Smooth muscle cell (in vitro differentiated cells): ENCODE results near the gene ZDHHC23. TPM values are rescaled to one million over a fixed set of nuclear protein-coding genes. Genes with fewer than 3 reads are reported as not detected.

Experiments used
- DNase-seq: peaks from one replicate; lab custom pipeline; 2025; ENCODE audit not compliant: unreplicated experiment; lab: John Stamatoyannopoulos, UW
- H2AFZ ChIP-seq: fragments of 200-600 bp; sonication (generic); 2 replicates; pipeline ENCODE4 v1.6.0; 2016; ENCODE audit warnings: antibody characterized with exemption, low read depth, mild to moderate bottlenecking
- H3F3A ChIP-seq: fragments of 200-600 bp; sonication (generic); 2 replicates; pipeline ENCODE4 v1.6.0; 2017; ENCODE audit warnings: antibody characterized with exemption, low read depth
- H3K27ac ChIP-seq: fragments of 200-600 bp; sonication (generic); 2 replicates; pipeline ENCODE4 v1.5.1; 2016; ENCODE audit warnings: low read depth, mild to moderate bottlenecking
- H3K27me3 ChIP-seq: fragments of 200-600 bp; sonication (generic); 2 replicates; pipeline ENCODE4 v1.6.1; 2016; ENCODE audit warnings: low read depth, mild to moderate bottlenecking
- H3K36me3 ChIP-seq: fragments of 200-600 bp; sonication (generic); 2 replicates; pipeline ENCODE4 v1.5.1; 2016; ENCODE audit warnings: low read depth
- H3K4me1 ChIP-seq: fragments of 200-600 bp; sonication (generic); 2 replicates; pipeline ENCODE4 v1.5.1; 2016; ENCODE audit warnings: low read depth
- H3K4me2 ChIP-seq: fragments of 200-600 bp; sonication (generic); 2 replicates; pipeline ENCODE4 v1.6.0; 2016; ENCODE audit warnings: mild to moderate bottlenecking
- H3K4me3 ChIP-seq: fragments of 200-600 bp; sonication (generic); 2 replicates; pipeline ENCODE4 v1.5.1; 2016; ENCODE audit warnings: mild to moderate bottlenecking
- H3K79me2 ChIP-seq: fragments of 200-600 bp; sonication (generic); 2 replicates; pipeline ENCODE4 v1.6.0; 2016; ENCODE audit warnings: low read depth, mild to moderate bottlenecking
- H3K9ac ChIP-seq: fragments of 200-600 bp; sonication (generic); 2 replicates; pipeline ENCODE4 v1.6.0; 2016; ENCODE audit warnings: low read depth
- H3K9me3 ChIP-seq: fragments of 200-600 bp; sonication (generic); replicated peaks from 2 replicates; pipeline ENCODE4 v1.5.1; 2016; ENCODE audit warnings: low read depth
- H4K20me1 ChIP-seq: fragments of 200-600 bp; sonication (generic); 2 replicates; pipeline ENCODE4 v1.6.0; 2016; ENCODE audit warnings: low read depth
- CTCF ChIP-seq: fragments of 200-600 bp; sonication (generic); IDR thresholded peaks from 2 replicates; pipeline ENCODE4 v1.5.1; 2017; ENCODE audit warnings: borderline replicate concordance, mild to moderate bottlenecking, antibody characterized with exemption; ENCODE audit not compliant: insufficient read depth, poor library complexity, severe bottlenecking
- WGBS: methylation state at CpG from one replicate; pipeline ENCODE4 v1.1.7; 2016; ENCODE audit warnings: low lambda C conversion rate; 5-methylcytosine and 5-hydroxymethylcytosine counted together
- polyA plus RNA-seq: library from polyadenylated mRNA; unstranded; fragments of >200 nt; fragmentation: Nextera tagmentation; extraction: Ambion mirVana; gene quantifications from 2 replicates; pipeline ENCODE4 v1.2.1, GENCODE V29; 2016
- total RNA-seq: library from RNA; depleted of rRNA; stranded (reverse); fragments of >200 nt; gene quantifications from 2 replicates; pipeline ENCODE4 v1.2.3, GENCODE V29; 2014

Gene ZDHHC23
- total and polyA plus RNA-seq, 2 experiments from 2014 or later: 0.36 TPM; not detected in 1

GRCh38 chr3:113953677-113954076, 5.9 kb downstream of the ZDHHC23 start:
- no peak for TF ChIP-seq CTCF
- Histone ChIP-seq H3K9ac (no peak overlapping the region), H3K4me3 (no peak overlapping the region), H3F3A (peaks cover under 1% of the 10 kb centered on the region), H3K4me2 (no peak overlapping the region), H3K9me3 (no peaks in the 10 kb centered on the region), H3K4me1 (no peaks in the 10 kb centered on the region), H3K79me2 (no peaks in the 10 kb centered on the region), H3K27me3 (peaks cover 21% of the 10 kb centered on the region), H4K20me1 (no peaks in the 10 kb centered on the region), H3K27ac (no peak overlapping the region), H3K36me3 (no peaks in the 10 kb centered on the region), H2AFZ (no peak overlapping the region)
- DNase-seq: no peak
- WGBS: 86% methylated on average over 7 of the region's 7 CpGs

- H3K36me3 ChIP-seq: no peaks in the 10 kb centered on the region
- no peaks in the 10 kb centered on the region for H3K4me1 ChIP-seq
- no peak for TF ChIP-seq CTCF
- no peaks in the 10 kb centered on the region for H3K79me2 ChIP-seq
- no peak overlapping the region for H3K9ac ChIP-seq
- H3K9me3 ChIP-seq: no peaks in the 10 kb centered on the region
- peaks cover 16% of the 10 kb centered on the region for H3K27me3 ChIP-seq
- WGBS: 89% methylated on average over 8 of the region's 8 CpGs
- no peak overlapping the region for H3K4me3 ChIP-seq
- H3F3A ChIP-seq: no peaks in the 10 kb centered on the region
- H3K4me2 ChIP-seq: no peak overlapping the region
- DNase-seq: no peak
- no peak overlapping the region for H2AFZ ChIP-seq
- H3K27ac ChIP-seq: no peak overlapping the region
- H4K20me1 ChIP-seq: no peaks in the 10 kb centered on the region
Measured at GRCh38 chr3:113954091-113954685, 6.4 kb downstream of the ZDHHC23 start.

- no peaks in the 10 kb centered on the region for H3K27me3 ChIP-seq
Measured at GRCh38 chr3:113963879-113964278, 16.1 kb downstream of the ZDHHC23 start.

More at GRCh38 chr3:113963879-113964278, 16.1 kb downstream of the ZDHHC23 start:
- Histone ChIP-seq H2AFZ (no peak overlapping the region), H3K27ac (no peak overlapping the region), H3F3A (no peaks in the 10 kb centered on the region), H3K4me1 (no peaks in the 10 kb centered on the region), H3K9me3 (no peaks in the 10 kb centered on the region), H3K36me3 (no peaks in the 10 kb centered on the region), H3K79me2 (no peaks in the 10 kb centered on the region), H3K4me3 (no peak overlapping the region), H4K20me1 (no peaks in the 10 kb centered on the region), H3K4me2 (no peak overlapping the region), H3K9ac (no peak overlapping the region)
- WGBS: 92% methylated on average over 3 of the region's 3 CpGs
- TF ChIP-seq CTCF: no peak
- DNase-seq: no peak
